Measurements from ENCODE around the gene CRYGN.

Gene CRYGN

GRCh38 chr7:151439855-151440798 lies at the start of gene CRYGN:
TSS of gene CRYGN (minus strand) at chr7:151440141. CDS start at chr7:151439917, 224 bp downstream.
- DNase-seq (ENCODE audit: low spot score): no peak

GRCh38 chr7:151489498-151489897 lies 49.6 kb upstream of the CRYGN start:
- DNase-seq (ENCODE audit: low spot score): no peak

GRCh38 chr7:151488096-151488495 lies 48.2 kb upstream of the CRYGN start:
- DNase-seq (ENCODE audit: low spot score): no peak

GRCh38 chr7:151487228-151487627 lies 47.3 kb upstream of the CRYGN start:
- DNase-seq (ENCODE audit: low spot score): no peak

- no peak for DNase-seq (ENCODE audit: low spot score)
Observed at GRCh38 chr7:151486074-151486473, 46.1 kb upstream of the CRYGN start.

- DNase-seq (ENCODE audit: low spot score): no peak
Observed at GRCh38 chr7:151484971-151485707, 45.2 kb upstream of the CRYGN start.

- no peak for DNase-seq (ENCODE audit: low spot score)
Observed at GRCh38 chr7:151483711-151483983, 43.7 kb upstream of the CRYGN start.

GRCh38 chr7:151482883-151483710 lies 43.2 kb upstream of the CRYGN start:
- DNase-seq (ENCODE audit: low spot score): no peak

- DNase-seq (ENCODE audit: low spot score): no peak
Observed at GRCh38 chr7:151481650-151482505, 41.9 kb upstream of the CRYGN start.

- no peak for DNase-seq (ENCODE audit: low spot score)
Observed at GRCh38 chr7:151477867-151478266, 37.9 kb upstream of the CRYGN start.

- DNase-seq (ENCODE audit: low spot score): no peak
Observed at GRCh38 chr7:151472644-151473380, 32.9 kb upstream of the CRYGN start.

GRCh38 chr7:151470711-151471110 lies 30.8 kb upstream of the CRYGN start:
- no peak for DNase-seq (ENCODE audit: low spot score)

GRCh38 chr7:151469281-151469680 lies 29.3 kb upstream of the CRYGN start:
- no peak for DNase-seq (ENCODE audit: low spot score)

- DNase-seq (ENCODE audit: low spot score): no peak
Observed at GRCh38 chr7:151468217-151469018, 28.5 kb upstream of the CRYGN start.

GRCh38 chr7:151465169-151465568 lies 25.2 kb upstream of the CRYGN start:
- no peak for DNase-seq (ENCODE audit: low spot score)

GRCh38 chr7:151462306-151462779 lies 22.4 kb upstream of the CRYGN start:
- DNase-seq (ENCODE audit: low spot score): no peak

GRCh38 chr7:151461942-151462230 lies 21.9 kb upstream of the CRYGN start:
- DNase-seq (ENCODE audit: low spot score): no peak

- no peak for DNase-seq (ENCODE audit: low spot score)
Observed at GRCh38 chr7:151461096-151461941, 21.4 kb upstream of the CRYGN start.

- no peak for DNase-seq (ENCODE audit: low spot score)
Observed at GRCh38 chr7:151460474-151460855, 20.5 kb upstream of the CRYGN start.

Data from CD4-positive, alpha-beta T cell treated with Interleukin-6 at 100 ng/mL for 8 hours (primary cell).